ENCODE measurements around the gene KCNAB1.
A peak's percentile ranks its signal among the peaks of the same experiment; 100 is the strongest.

The KCNAB1 gene

DNA sequence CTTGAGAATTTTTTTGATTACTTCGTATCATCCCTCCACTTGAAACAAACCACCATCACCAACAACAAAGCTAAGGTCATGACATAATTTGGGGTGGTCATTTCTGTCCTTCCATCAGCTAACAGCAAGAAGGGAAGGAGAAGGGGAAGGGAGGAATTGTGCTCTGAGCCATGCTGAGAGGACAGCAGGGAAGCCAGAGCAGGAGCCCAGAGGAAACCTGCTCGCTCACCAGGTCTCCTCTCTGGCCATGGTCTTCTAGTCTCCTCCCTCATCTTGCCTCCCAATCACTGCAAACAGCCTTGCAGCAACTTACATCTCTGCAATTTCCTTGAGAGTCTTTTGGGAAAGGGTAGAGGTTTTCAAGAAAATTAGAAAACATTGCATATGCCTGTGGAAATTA, 237.9 kb downstream of the KCNAB1 start:
- peaks cover 21% of the 10 kb centered on the region for H3K4me1 ChIP-seq (ENCODE audit: insufficient read depth, low read length, severe bottlenecking)
- no peaks in the 10 kb centered on the region for H3K79me2 ChIP-seq (ENCODE audit: insufficient read depth, low read length)
- H3K9me3 ChIP-seq (ENCODE audit: low read length): no peaks in the 10 kb centered on the region
- no peaks in the 10 kb centered on the region for H3F3A ChIP-seq (ENCODE audit: insufficient read depth, low read length)
- H3K9ac ChIP-seq (ENCODE audit: low read length): no peak overlapping the region
- H3K27ac ChIP-seq (ENCODE audit: low read depth, low read length, poor library complexity, severe bottlenecking): peak overlapping the region; percentile 42
- H3K4me2 ChIP-seq (ENCODE audit: low read length): no peak overlapping the region
- no peaks in the 10 kb centered on the region for H3K27me3 ChIP-seq (ENCODE audit: insufficient read depth, low read length)
- H3K9me2 ChIP-seq (ENCODE audit: low read depth, low read length): no peaks in the 10 kb centered on the region
- H2AFZ ChIP-seq (ENCODE audit: low read length): no peak overlapping the region
- no peak for TF ChIP-seq EZH2 (IDR thresholded peaks at IDR 0.05; ENCODE audit: borderline replicate concordance, low read length)
- TF ChIP-seq, protein P1, sequence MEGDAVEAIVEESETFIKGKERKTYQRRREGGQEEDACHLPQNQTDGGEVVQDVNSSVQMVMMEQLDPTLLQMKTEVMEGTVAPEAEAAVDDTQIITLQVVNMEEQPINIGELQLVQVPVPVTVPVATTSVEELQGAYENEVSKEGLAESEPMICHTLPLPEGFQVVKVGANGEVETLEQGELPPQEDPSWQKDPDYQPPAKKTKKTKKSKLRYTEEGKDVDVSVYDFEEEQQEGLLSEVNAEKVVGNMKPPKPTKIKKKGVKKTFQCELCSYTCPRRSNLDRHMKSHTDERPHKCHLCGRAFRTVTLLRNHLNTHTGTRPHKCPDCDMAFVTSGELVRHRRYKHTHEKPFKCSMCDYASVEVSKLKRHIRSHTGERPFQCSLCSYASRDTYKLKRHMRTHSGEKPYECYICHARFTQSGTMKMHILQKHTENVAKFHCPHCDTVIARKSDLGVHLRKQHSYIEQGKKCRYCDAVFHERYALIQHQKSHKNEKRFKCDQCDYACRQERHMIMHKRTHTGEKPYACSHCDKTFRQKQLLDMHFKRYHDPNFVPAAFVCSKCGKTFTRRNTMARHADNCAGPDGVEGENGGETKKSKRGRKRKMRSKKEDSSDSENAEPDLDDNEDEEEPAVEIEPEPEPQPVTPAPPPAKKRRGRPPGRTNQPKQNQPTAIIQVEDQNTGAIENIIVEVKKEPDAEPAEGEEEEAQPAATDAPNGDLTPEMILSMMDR (IDR thresholded peaks at IDR 0.05; ENCODE audit: low read length): no peak
- H4K20me1 ChIP-seq (ENCODE audit: insufficient read depth, low read length): no peaks in the 10 kb centered on the region
- H3K4me3 ChIP-seq (ENCODE audit: low read depth, low read length, poor library complexity, severe bottlenecking): no peak overlapping the region
- no peaks in the 10 kb centered on the region for H3K36me3 ChIP-seq (ENCODE audit: insufficient read depth, low read length)

DNA sequence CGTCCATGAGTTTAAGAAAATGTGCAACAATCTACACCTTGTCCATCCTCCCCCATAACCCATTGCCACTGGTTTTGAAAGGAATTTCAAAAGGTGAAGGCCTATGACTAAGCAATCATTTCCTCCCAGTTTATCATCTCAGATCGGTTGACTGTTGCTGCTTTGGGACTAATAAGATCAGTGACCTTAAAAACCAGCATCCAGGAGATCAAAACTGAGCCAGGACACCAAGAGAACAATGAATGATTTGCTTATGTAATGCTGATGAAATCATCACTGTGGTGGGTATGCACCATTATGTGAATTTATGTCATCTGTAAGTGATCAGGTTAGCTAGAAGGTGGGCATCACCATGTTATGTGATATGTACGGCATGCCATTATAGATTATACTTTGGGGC, 239.0 kb downstream of the KCNAB1 start:
- no peaks in the 10 kb centered on the region for H3K9me2 ChIP-seq (ENCODE audit: low read depth, low read length)
- no peak overlapping the region for H3K27ac ChIP-seq (ENCODE audit: low read depth, low read length, poor library complexity, severe bottlenecking)
- no peak overlapping the region for H2AFZ ChIP-seq (ENCODE audit: low read length)
- TF ChIP-seq, protein P1 (IDR thresholded peaks at IDR 0.05; ENCODE audit: low read length): no peak
- no peak for TF ChIP-seq EZH2 (IDR thresholded peaks at IDR 0.05; ENCODE audit: borderline replicate concordance, low read length)
- no peak overlapping the region for H3K4me3 ChIP-seq (ENCODE audit: low read depth, low read length, poor library complexity, severe bottlenecking)
- H3K4me2 ChIP-seq (ENCODE audit: low read length): no peak overlapping the region
- H3K27me3 ChIP-seq (ENCODE audit: insufficient read depth, low read length): no peaks in the 10 kb centered on the region
- H3K36me3 ChIP-seq (ENCODE audit: insufficient read depth, low read length): no peaks in the 10 kb centered on the region
- no peaks in the 10 kb centered on the region for H3K9me3 ChIP-seq (ENCODE audit: low read length)
- no peak overlapping the region for H3K9ac ChIP-seq (ENCODE audit: low read length)
- H3K79me2 ChIP-seq (ENCODE audit: insufficient read depth, low read length): no peaks in the 10 kb centered on the region
- H3K4me1 ChIP-seq (ENCODE audit: insufficient read depth, low read length, severe bottlenecking): peaks cover 21% of the 10 kb centered on the region
- no peaks in the 10 kb centered on the region for H4K20me1 ChIP-seq (ENCODE audit: insufficient read depth, low read length)
- no peaks in the 10 kb centered on the region for H3F3A ChIP-seq (ENCODE audit: insufficient read depth, low read length)

DNA sequence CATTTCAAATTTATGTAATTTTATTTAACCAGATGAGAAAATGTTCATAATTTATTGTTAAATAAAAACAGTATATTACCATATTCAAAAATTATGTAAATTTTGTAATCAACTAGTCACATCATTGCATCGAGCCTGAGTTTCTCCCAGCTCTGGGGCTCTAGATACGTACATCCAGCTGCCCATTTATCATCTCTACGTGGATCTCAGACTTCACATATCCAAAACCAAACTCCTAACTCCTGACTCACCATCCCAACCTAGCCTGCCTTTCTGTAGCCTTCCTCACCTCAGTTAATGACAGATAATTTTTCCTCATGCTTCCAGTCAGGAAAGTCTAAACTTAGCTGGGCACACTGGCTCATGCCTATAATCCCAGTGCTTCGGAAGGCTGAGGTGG, 239.7 kb downstream of the KCNAB1 start:
- Histone ChIP-seq H3K9ac (ENCODE audit: low read length) (no peak overlapping the region), H3K27ac (ENCODE audit: low read depth, low read length, poor library complexity, severe bottlenecking) (no peak overlapping the region), H3K79me2 (ENCODE audit: insufficient read depth, low read length) (no peaks in the 10 kb centered on the region), H3K27me3 (ENCODE audit: insufficient read depth, low read length) (no peaks in the 10 kb centered on the region), H3K4me2 (ENCODE audit: low read length) (no peak overlapping the region), H3K9me2 (ENCODE audit: low read depth, low read length) (no peaks in the 10 kb centered on the region), H3K9me3 (ENCODE audit: low read length) (no peaks in the 10 kb centered on the region), H3K36me3 (ENCODE audit: insufficient read depth, low read length) (no peaks in the 10 kb centered on the region), H3F3A (ENCODE audit: insufficient read depth, low read length) (no peaks in the 10 kb centered on the region), H4K20me1 (ENCODE audit: insufficient read depth, low read length) (no peaks in the 10 kb centered on the region), H3K4me1 (ENCODE audit: insufficient read depth, low read length, severe bottlenecking) (peaks cover 21% of the 10 kb centered on the region), H2AFZ (ENCODE audit: low read length) (no peak overlapping the region), H3K4me3 (ENCODE audit: low read depth, low read length, poor library complexity, severe bottlenecking) (no peak overlapping the region)
- no peak for TF ChIP-seq EZH2 (IDR thresholded peaks at IDR 0.05; ENCODE audit: borderline replicate concordance, low read length)
- TF ChIP-seq, protein P1 (IDR thresholded peaks at IDR 0.05; ENCODE audit: low read length): no peak
